Measurements from ENCODE around the gene CYSRT1. TPM values are rescaled to one million over a fixed set of nuclear protein-coding genes. Genes with fewer than 3 reads are reported as not detected.

The CYSRT1 gene
- 2.7 to 5.0 TPM (median 4.3 TPM) in 5 replicates for total RNA-seq (2022; extraction: Qiagen RNA extraction)

DNA sequence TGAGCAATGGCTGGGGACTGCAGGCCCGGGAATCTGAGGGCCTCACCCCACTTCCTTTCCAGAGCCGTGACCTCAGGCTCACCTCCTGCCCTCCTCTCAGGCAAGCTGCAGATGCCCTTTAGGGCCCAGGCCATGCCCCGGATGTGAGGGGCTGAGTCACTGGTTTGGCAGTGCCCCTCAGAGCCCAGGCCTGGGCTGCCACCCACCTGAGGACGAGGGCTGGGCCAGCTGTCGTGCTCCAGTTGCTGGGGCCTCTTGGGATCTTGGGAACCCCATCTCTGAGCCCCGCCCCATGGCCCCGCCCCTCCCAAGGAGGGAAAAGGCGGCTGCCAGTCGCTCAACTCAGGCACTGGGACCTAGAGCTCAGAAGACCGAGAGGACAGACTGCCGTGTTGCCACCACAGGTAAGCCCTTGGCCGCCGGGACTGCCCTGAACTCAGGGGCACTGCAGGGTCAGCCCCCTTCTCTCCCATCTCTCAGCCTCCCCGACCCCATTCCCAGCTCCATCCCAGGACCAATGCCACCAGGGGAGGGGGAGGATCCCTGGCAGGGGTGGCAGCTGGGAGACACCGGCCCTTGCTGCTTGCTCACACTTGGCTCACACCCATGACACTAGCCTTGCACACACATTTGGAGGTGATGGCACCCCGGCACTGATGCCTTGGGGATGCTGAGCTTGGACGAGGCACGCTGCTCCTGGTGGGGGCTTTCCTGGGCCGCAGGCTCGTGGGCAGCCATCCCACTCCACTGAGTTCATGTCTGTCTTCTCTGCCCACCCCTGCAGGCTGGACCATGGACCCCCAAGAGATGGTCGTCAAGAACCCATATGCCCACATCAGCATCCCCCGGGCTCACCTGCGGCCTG is at the start of gene CYSRT1:
CYSRT1 (plus strand) TSS at position 345 of the 865 bp plus-strand sequence; CDS start at position 793, 448 bp downstream.

GRCh38 chr9:137188490-137189296 is 36.3 kb upstream of the CYSRT1 start, which contains the start of the genes ANAPC2 and SSNA1:
ANAPC2 (minus strand) TSS chr9:137188560; CDS start chr9:137188532, 28 bp downstream.
SSNA1 (plus strand) TSS chr9:137188676; CDS start chr9:137188727, 51 bp downstream.

GRCh38 chr9:137200311-137201204 is 24.4 kb upstream of the CYSRT1 start, which contains the start of gene TPRN:
TPRN (minus strand) TSS chr9:137200741; CDS start chr9:137200711, 30 bp downstream.

DNA sequence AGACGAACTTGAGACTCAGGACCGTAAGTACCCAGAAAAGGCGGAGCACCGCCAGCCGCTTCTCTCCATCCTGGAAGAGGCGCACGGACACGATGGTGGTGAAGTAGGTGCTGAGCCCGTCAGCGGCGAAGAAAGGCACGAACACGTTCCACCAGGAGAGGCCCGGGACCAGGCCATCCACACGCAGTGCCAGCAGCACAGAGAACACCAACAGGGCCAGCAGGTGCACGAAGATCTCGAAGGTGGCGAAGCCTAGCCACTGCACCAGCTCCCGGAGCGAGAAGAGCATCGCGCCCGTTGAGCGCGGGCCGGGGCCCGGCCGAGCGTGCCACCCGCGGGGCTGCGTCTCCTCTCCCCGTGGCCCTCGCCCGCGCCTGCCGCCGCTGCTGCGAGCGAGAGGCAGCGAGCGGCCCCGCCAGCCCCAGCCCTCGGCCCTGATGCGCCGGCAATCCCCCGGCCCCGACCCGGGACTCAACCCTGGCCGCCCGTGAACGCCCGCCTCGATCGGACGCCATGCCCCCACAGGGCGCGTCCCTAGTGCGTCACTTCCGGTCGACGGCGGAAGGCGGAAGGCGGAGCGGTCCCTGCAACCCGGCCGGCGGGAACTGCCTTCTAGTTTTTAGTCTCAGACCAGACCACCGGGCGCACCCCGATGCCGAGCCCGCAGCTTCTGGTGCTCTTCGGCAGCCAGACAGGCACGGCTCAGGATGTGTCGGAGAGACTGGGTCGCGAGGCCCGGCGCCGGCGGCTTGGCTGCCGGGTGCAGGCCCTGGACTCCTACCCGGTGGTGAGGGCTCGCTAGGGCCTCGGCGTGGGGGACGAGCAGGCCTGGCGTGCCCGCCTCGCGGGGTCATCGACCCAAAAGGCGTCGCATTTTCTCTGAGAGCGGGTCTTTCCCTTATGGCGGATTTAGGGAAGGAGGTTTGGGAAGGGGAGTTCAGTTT is 19.6 kb upstream of the CYSRT1 start, which contains the start of the genes NDOR1 and TMEM203:
NDOR1 (plus strand) TSS at position 575 of the 944 bp plus-strand sequence; CDS start at position 653, 78 bp downstream.
TMEM203 (minus strand) TSS at position 523 of the 944 bp plus-strand sequence; CDS start at position 289, 234 bp downstream.

DNA sequence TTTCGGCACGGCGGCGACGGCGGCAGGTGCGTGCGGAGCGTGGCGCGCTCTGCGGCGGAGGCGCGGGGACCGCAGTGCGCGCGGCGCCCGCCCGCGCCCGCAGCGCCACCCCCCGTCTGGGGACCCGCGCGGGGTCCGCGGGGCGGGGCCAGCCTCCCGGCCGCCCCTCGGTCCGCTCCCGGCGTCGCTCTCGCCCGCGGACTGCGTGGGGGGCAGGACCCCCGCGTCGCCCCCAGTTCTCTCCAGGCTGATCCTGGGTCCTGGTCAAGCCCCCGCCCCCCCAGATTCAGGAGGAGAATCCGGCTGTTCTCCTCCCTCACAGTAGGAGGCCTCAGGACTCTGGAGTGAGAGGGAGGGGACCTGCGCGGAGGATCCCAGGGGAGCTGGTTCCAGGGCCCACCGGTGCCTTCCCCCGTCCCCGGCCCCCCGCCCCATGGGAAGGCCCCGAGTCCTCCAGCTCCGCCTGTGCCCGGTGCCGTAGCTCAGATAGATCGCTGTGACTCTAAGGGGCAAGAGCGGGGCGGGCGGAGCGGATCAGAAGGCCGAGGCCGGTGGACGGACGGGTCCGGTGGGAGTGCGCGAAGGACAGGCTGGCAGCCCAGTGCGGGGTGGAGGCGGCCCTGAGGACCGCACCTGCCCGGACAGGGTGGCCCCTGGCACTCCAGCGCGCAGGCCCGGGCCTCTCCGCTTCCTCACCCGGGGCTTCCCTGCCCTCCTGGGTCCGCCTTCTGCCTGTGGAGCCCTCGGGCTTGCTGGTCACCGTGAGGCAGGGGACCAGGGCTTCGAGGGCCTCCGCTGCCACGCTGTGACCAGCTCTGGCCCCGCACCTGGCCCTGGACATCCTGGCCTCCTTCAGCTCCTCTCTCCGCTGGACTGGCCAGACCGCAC is 2.5 kb upstream of the CYSRT1 start, which contains the start of gene RNF208:
RNF208 (minus strand) TSS at position 51 of the 888 bp plus-strand sequence. CDS start 1,028 bp downstream, outside the sequence.

DNA sequence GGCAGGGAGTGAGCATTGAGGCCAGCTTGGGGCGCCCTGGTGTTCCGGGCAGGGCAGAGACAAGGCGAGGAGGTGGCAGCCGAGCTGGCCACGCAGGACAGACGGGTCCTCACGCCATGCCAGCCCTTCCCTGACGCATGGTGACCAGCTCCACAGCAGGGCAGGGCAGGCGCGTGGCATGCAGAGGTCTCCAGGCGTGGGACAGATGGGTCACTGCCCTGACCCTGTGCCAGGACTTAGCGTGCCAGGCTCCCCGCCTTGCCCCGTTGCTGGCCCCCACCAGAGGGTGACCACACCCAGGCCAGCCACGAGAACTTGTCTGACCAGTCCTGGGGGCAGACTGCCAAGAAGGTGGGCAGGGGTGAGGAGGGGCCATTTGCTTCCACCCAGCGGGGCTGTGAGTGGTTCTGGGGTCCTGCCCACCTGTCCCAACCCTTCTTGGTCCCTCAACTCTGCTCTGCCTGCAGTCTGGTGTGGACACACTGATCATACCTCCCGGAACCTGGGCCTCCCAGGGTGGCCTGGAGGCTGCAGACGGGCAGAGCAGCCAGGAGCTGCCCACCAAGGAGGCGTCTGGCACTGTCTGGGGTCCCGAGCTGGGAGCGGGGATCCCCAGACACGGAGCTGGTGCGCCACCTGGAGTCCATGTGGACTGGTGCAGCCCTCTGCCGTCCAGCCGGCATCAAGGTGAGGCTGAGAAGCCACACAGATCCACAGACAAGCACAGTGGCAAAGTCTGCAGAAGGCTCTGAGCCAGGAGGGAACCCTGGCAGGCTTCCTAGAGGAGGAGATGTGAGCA is 2.3 kb downstream of the CYSRT1 start, which contains the start of gene RNF224:
RNF224 (plus strand) TSS at position 449 of the 799 bp plus-strand sequence. CDS start 834 bp downstream, outside the sequence.

DNA sequence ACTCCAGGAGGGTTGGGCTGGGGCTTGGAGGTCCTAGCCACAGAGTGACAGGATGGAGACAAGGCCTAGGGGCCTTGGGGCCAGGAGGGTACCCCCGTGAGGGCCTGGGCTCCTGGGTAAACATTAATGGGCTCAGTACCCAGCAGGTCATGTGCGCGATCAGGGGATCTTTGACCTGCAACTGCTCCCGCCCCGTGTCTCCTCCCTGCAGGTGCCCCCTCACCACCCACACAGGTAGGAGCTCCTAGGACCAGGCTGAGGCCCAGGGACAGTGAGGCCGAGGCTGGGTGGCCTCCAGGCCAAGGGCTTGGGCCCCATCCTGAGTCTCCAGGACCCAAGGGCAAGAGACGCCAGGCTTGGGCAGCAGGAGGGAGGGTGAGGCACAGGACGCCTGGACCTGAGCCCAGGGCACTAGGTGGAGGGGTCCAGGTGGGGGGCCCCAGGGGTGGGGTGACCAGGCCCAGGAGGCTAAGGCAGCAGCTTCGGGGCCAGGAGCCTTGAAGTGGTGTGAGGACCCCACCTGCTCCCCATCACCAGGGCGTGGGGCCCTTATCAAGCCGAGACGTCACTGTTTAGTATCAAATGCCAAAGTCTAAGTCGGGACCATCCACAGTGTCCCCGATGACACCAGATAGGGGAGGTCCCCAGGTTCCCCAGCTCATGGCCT is 5.9 kb downstream of the CYSRT1 start, which contains the start of gene SLC34A3:
SLC34A3 (plus strand) TSS at position 197 of the 667 bp plus-strand sequence. CDS start 802 bp downstream, outside the sequence.

DNA sequence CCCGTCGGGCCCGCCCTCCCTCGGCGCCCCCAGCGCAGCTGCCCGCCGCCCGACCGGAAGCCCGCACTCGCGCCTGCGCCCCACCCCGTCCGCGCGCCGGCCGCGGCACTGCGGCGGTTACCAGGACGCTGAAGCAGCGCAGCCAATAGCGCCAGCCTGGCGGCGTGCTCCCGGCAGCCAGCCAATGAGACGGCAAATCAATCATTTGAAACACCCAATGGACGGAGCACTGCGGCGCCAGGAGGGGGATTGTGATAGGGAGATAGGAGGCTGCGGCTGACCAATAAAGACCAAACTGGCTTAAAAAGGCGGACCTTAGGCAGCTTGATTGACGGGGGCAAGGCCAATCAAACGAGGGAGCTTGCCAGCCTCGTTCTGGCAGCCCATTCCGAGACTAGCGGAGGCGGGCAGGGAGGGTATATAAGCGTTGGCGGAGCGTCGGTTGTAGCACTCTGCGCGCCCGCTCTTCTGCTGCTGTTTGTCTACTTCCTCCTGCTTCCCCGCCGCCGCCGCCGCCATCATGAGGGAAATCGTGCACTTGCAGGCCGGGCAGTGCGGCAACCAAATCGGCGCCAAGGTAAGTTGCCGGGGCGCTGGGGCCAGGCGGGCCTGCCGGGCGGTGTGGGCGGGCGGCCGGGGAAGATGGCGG is 16.0 kb downstream of the CYSRT1 start, which contains the start of gene TUBB4B:
TUBB4B (plus strand) TSS at position 447 of the 649 bp plus-strand sequence; CDS start at position 521, 74 bp downstream.

DNA sequence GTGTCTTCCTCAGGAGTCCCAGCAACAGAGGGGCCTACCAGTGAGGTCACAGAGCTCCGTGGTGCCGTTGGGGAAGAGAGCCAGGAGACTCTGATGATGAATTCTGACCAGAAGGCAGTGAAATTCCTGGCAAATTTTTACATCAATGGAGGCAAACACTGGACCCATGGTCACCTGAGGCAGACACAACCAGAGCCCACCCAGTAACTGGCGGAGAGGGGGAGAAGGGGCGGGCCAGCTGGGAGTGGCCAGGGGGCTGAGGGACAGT is 26.2 kb downstream of the CYSRT1 start, which contains the start of gene STPG3:
STPG3 (plus strand) TSS at position 93 of the 268 bp plus-strand sequence; CDS start at position 94, 1 bp downstream.

DNA sequence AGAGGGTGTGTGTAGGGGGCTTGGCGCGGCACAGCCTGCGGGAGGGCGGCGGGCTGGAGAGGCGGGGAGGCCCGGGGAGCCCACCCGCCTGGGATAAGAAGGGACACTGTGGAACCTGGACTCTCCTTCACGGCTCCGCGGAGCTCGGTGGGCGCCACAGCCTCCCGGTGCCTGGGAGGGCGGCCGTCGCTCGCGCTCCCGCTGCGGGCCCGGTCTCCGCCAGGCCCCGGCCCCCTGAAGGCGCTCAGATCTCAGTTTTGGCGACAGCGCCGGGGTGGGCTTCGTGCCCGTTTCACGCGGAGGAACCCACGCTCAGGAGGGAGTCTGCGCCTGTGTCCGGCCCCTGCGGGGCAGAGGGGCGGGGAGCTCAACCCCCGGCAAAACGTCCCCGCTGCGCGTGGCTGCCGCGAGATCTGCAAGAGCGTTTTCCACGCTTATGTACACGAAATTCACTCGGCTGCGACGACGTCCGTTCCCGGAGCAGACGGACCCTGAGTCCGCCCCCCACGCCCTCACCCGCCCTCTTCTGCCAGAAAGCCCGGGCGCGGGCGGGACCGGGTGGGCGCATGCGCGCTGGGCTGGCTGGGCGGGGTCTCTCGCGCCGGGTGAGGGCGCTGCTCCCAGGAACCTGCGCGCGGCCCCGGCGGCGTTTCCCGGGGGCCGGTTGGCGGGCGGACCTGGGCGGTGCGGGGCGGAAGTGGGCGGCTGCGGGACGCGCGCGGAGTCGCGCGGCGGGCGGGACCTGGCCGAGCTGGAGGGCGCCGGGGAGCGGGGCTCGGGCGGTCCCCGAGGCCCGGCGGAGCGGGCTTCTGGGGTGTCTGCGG is 29.9 kb downstream of the CYSRT1 start, which contains the start of gene NELFB:
NELFB (plus strand) TSS at position 704 of the 824 bp plus-strand sequence.

Other genes starting within 250 kb of the CYSRT1 start
- gene PTGDS, start 247.7 kb upstream of the CYSRT1 start, total RNA-seq (2022; extraction: Qiagen RNA extraction): 0.16 to 0.81 TPM (median 0.57 TPM) in 5 replicates
- 0.03 to 0.06 TPM (median 0.05 TPM) in 4 of 5 replicates, not detected in the other for gene LCNL1, start 242.2 kb upstream of the CYSRT1 start, total RNA-seq (2022; extraction: Qiagen RNA extraction)
- gene PAXX, start 232.8 kb upstream of the CYSRT1 start, total RNA-seq (2022; extraction: Qiagen RNA extraction): 49.7 to 88.2 TPM (median 76.5 TPM) in 5 replicates
- 2.7 to 4.5 TPM (median 3.8 TPM) in 5 replicates for gene CLIC3, start 228.6 kb upstream of the CYSRT1 start, total RNA-seq (2022; extraction: Qiagen RNA extraction)
- gene ABCA2, start 196.9 kb upstream of the CYSRT1 start, total RNA-seq (2022; extraction: Qiagen RNA extraction): 20.4 to 30.4 TPM (median 27.8 TPM) in 5 replicates
- gene FUT7, start 193.1 kb upstream of the CYSRT1 start, total RNA-seq (2022; extraction: Qiagen RNA extraction): 0.08 to 0.09 TPM in 2 of 5 replicates, not detected in the others
- 41.2 to 91.4 TPM (median 89.1 TPM) in 5 replicates for gene NPDC1, start 179.0 kb upstream of the CYSRT1 start, total RNA-seq (2022; extraction: Qiagen RNA extraction)
- gene ENTPD2, start 171.1 kb upstream of the CYSRT1 start, total RNA-seq (2022; extraction: Qiagen RNA extraction): 0.63 to 1.4 TPM (median 0.95 TPM) in 5 replicates
- gene SAPCD2, start 154.6 kb upstream of the CYSRT1 start, total RNA-seq (2022; extraction: Qiagen RNA extraction): 15.2 to 28.2 TPM (median 25.3 TPM) in 5 replicates
- 9.5 to 17.0 TPM (median 12.6 TPM) in 5 replicates for gene UAP1L1, start 147.7 kb upstream of the CYSRT1 start, total RNA-seq (2022; extraction: Qiagen RNA extraction)
- 42.2 to 55.4 TPM (median 51.2 TPM) in 5 replicates for gene MAN1B1, start 138.2 kb upstream of the CYSRT1 start, total RNA-seq (2022; extraction: Qiagen RNA extraction)
- gene DPP7, start 110.4 kb upstream of the CYSRT1 start, total RNA-seq (2022; extraction: Qiagen RNA extraction): 72.4 to 138 TPM (median 129 TPM) in 5 replicates
- 0.22 to 0.94 TPM (median 0.34 TPM) in 5 replicates for gene GRIN1, start 86.0 kb upstream of the CYSRT1 start, total RNA-seq (2022; extraction: Qiagen RNA extraction)
- 0.61 to 2.2 TPM (median 1.4 TPM) in 5 replicates for gene LRRC26, start 55.1 kb upstream of the CYSRT1 start, total RNA-seq (2022; extraction: Qiagen RNA extraction)
- gene TMEM210, start 53.1 kb upstream of the CYSRT1 start, total RNA-seq (2022; extraction: Qiagen RNA extraction): not detected in 5 replicates
- gene ANAPC2, start 36.6 kb upstream of the CYSRT1 start, total RNA-seq (2022; extraction: Qiagen RNA extraction): 24.9 to 40.7 TPM (median 36.9 TPM) in 5 replicates
- 102 to 161 TPM (median 150 TPM) in 5 replicates for gene SSNA1, start 36.5 kb upstream of the CYSRT1 start, total RNA-seq (2022; extraction: Qiagen RNA extraction)
- gene TPRN, start 24.4 kb upstream of the CYSRT1 start, total RNA-seq (2022; extraction: Qiagen RNA extraction): 6.2 to 10.5 TPM (median 10.1 TPM) in 5 replicates
- gene TMEM203, start 19.5 kb upstream of the CYSRT1 start, total RNA-seq (2022; extraction: Qiagen RNA extraction): 35.3 to 48.6 TPM (median 45.8 TPM) in 5 replicates
- gene NDOR1, start 19.5 kb upstream of the CYSRT1 start, total RNA-seq (2022; extraction: Qiagen RNA extraction): 11.5 to 21.6 TPM (median 18.2 TPM) in 5 replicates
- gene RNF208, start 2.9 kb upstream of the CYSRT1 start, total RNA-seq (2022; extraction: Qiagen RNA extraction): 0.95 to 2.7 TPM (median 2.2 TPM) in 5 replicates
- 0.09 to 0.24 TPM (median 0.14 TPM) in 5 replicates for gene RNF224, start 2.3 kb downstream of the CYSRT1 start, total RNA-seq (2022; extraction: Qiagen RNA extraction)
- 0.07 to 0.14 TPM (median 0.10 TPM) in 4 of 5 replicates, not detected in the other for gene SLC34A3, start 5.7 kb downstream of the CYSRT1 start, total RNA-seq (2022; extraction: Qiagen RNA extraction)
- gene TUBB4B, start 16.1 kb downstream of the CYSRT1 start, total RNA-seq (2022; extraction: Qiagen RNA extraction): 616 to 807 TPM (median 766 TPM) in 5 replicates
- gene STPG3, start 26.1 kb downstream of the CYSRT1 start, total RNA-seq (2022; extraction: Qiagen RNA extraction): 0.07 TPM in 1 of 5 replicates, not detected in the others
- gene NELFB, start 30.2 kb downstream of the CYSRT1 start, total RNA-seq (2022; extraction: Qiagen RNA extraction): 42.6 to 62.4 TPM (median 57.8 TPM) in 5 replicates
- 17.1 to 31.6 TPM (median 26.1 TPM) in 5 replicates for gene TOR4A, start 52.6 kb downstream of the CYSRT1 start, total RNA-seq (2022; extraction: Qiagen RNA extraction)
- 2.8 to 7.8 TPM (median 4.8 TPM) in 5 replicates for gene NRARP, start 77.1 kb downstream of the CYSRT1 start, total RNA-seq (2022; extraction: Qiagen RNA extraction)
- gene EXD3, start 198.0 kb downstream of the CYSRT1 start, total RNA-seq (2022; extraction: Qiagen RNA extraction): 4.9 to 7.8 TPM (median 7.0 TPM) in 5 replicates
- 0.78 to 2.3 TPM (median 2.0 TPM) in 5 replicates for gene NOXA1, start 198.2 kb downstream of the CYSRT1 start, total RNA-seq (2022; extraction: Qiagen RNA extraction)
- gene ENTPD8, start 216.2 kb downstream of the CYSRT1 start, total RNA-seq (2022; extraction: Qiagen RNA extraction): 0.21 to 0.27 TPM (median 0.24 TPM) in 5 replicates
- gene NSMF, start 234.2 kb downstream of the CYSRT1 start, total RNA-seq (2022; extraction: Qiagen RNA extraction): 30.7 to 47.3 TPM (median 43.7 TPM) in 5 replicates